Measurements from ENCODE around the gene SEC61A2.

SEC61A2 gene

DNA sequence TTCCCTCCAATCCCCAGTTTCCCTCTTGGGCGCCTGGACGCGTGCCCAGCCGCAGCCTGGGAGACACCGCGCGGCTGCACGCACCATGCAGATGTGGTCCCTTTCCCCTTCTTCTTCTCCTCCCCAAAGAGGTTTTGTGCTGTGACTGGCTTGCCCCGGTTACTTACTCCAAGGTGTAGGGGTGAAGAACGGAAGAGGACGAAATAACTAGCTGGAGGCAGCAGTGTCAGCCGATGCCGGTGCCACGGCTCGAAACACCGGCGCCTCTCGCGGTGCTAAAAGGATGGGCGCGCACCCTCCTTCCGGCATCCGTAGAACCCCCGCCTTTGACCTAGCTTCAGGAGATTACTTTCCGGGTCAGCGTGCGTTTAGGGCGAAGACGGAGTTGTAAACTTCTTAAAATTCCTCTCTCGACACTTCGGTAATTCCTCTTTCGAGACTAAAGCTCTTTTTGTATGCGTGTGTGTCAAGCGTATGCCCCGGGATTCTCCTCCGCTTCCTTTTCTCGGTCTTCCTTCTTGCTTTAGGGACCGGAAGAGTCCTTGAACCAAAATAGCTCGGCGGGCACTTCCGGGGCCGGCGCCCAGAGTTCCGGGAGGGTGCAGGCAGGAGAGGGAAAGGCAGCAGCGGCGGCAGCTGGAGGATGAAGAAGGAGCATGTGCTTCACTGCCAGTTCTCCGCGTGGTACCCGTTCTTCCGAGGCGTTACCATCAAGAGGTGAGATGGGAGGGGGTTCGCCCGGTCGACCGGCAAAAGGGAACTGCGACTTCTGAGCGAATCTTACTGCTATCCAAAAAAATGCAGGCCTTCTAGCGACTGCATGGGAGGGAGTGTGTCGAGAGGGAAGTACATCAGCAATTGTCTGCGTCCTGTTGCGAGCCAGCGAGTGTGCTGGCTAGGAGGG is 66.4 kb downstream of the SEC61A2 start, which contains the start of the genes CDC123 and NUDT5:
TSS of gene CDC123 (plus strand) at position 586 of the 904 bp plus-strand sequence. CDS start at position 644, 58 bp downstream.
TSS of gene NUDT5 (minus strand) at position 289 of the 904 bp plus-strand sequence. CDS start 9,600 bp downstream, outside the sequence.
- peak; percentile 34 to 73 (median 60) for DNase-seq (ENCODE audit: low read depth in 3 of 3, low spot score in 1 of 3)

DNA sequence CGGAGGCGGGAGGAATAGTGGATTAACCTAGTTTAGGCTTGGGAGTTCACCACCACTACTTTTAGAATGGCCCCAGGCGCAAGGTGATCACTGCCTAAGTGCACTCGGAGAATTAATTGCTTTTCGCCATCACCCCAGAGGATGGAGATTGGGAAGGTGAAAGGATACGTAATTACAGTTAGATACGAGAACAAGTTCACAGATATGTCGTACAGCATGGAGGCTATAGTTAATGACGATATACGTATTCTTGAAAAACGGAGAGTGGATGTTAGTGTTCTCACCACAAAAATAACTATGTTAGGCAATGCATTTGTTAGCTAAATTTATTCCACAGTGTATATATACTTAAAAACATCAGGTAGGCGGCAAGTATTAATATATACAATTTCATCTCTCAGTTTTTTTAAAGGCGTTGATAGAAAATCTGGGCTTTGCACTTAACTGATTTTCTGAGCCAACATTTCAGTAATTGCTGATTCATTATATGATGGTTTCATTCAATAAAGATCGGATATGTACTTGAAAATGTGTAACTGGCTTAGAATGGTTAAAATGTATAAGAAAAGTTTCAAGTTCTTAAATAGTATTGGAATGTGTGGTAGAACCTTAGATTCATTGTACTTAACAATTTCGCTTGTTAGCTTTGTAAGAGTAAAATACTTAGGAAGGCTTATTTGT is 67.2 kb downstream of the SEC61A2 start:
- DNase-seq (ENCODE audit: low read depth in 3 of 3, low spot score in 1 of 3), result no peak

DNA sequence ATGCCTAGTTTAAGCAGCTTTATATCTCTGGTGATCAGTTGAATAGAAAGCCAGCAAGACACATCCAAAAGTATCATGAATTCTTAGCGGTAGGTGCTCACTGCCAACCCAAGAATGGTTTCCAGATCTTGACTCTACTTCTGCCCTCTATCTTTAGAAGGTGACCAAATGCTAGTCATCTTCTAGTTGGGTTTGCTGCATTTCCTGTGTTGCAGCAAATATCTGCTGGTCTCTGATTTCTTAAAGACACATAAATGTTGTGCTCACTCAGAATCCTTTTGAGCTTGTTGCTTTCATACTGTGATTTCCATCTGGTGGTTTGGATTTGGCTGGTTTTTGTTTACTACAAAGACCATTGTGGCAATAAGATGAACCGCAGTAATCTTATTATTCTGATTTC is 68.7 kb downstream of the SEC61A2 start:
- no peak for DNase-seq (ENCODE audit: low read depth in 3 of 3, low spot score in 1 of 3)

DNA sequence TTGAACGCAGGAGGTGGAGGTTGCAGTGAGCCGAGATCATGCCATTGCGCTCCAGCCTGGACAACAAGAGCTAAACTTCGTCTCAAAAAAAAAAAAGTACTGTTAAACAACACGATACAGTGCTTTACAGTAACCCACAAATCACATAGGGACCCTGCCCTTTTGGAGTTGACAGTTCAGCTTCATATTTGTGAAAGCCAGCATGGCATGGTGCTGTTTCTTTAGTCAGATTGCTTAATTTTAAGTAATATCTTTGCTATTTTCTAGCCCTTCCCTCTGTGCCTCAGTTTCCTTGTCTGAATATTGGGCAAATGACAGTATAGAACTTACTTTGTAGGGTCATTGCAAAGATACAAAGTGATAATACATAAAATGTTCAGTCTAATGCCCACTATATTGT is 71.4 kb downstream of the SEC61A2 start:
- DNase-seq (ENCODE audit: low read depth in 3 of 3, low spot score in 1 of 3), result no peak

DNA sequence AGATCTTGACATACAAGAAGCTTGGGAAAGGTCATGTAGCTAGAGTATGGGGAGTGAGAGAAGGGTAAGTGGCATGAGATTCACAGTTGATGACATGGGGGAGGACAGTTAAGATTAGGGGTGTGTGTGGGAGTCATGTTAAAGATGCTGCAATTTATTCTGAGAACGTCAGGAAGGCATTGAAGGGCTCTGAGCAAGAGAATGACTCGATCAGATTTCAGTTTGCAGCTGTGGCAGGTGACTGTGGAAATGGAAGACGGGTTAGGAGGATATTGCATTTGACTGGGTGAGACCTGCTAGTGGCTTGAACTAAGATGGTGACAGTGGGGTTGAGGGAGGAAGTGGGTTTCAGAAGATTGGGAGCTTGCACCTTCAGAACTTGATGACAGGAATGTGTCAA is 72.1 kb downstream of the SEC61A2 start:
- DNase-seq (ENCODE audit: low read depth in 3 of 3, low spot score in 1 of 3), result no peak

DNA sequence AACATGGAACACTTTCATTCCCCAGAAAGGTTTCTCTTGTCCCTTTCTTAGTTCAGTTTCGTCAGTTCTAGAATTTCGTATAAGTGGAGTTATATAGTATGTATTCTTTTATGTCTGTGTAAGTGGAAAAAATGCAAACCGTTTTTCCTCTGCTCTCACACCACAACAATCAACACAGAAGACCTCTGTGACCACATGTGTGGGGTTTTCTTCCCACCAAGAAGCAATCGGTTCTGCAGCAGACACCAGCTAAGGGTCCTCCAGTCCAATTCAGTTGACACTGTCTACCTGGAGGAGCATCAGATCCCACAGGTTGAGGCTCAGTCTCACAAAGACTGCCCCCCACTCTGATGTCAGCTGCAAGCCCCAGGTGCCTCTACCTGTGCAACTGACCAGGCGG is 72.7 kb downstream of the SEC61A2 start:
- DNase-seq (ENCODE audit: low read depth in 3 of 3, low spot score in 1 of 3), result no peak

DNA sequence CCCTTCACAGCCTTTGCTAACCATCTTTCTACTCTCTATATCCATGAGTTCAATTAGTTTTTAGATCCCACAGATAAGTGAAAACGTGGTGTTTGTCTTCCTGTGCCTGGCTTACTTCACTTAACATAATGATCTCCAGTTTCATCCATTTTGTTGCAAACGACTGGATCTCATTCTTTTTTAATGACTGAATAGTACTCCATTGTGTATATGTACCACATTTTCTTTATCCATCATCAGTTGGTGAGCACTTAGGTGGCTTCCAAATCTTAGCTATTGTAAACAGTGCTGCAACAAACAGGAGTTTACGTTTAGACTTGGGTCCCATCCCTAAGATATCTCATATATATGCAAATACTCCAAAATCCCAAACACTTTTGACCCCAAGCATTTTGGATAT is 75.6 kb downstream of the SEC61A2 start:
- DNase-seq (ENCODE audit: low read depth in 3 of 3, low spot score in 1 of 3), result no peak

DNA sequence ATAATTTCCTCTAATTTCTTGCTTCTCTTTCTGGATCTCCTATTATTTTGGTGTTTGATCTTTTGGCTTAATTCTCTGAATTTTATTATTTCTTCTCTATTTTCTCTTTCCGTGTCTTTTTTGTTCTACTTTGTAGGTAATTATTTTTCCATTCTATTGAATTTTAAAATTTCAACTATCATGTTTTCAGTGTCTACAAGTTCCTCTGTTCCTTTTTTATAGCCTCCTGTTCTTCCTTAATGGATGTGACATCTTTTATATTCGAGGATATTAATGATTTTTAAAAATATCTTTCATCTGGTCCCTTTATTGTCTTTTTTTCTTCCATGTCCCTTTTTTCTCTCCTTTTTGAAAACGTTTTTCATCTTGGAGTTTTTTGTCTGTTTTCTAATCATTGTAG is 77.6 kb downstream of the SEC61A2 start:
- DNase-seq (ENCODE audit: low read depth in 3 of 3, low spot score in 1 of 3), result no peak

DNA sequence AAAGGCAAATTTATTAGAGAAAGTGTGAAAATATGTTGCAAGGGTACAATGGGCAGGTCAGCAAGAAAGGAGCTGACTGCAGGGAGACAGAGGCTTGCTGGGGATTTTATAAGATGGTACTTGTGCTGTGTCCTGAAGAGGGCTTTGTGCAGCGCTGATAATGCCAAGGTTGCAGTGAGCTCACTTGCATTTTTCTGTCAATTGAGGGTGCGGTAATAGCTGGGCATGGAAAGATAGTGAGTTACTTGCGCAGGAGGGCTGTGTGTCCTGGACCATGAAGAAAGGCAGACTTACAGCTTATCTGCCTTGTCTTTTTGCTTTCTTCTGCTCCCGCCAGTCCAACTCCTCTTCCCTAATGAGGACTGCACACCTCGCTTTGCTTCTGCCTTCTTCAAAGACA is 79.0 kb downstream of the SEC61A2 start:
- no peak for DNase-seq (ENCODE audit: low read depth in 3 of 3, low spot score in 1 of 3)

DNA sequence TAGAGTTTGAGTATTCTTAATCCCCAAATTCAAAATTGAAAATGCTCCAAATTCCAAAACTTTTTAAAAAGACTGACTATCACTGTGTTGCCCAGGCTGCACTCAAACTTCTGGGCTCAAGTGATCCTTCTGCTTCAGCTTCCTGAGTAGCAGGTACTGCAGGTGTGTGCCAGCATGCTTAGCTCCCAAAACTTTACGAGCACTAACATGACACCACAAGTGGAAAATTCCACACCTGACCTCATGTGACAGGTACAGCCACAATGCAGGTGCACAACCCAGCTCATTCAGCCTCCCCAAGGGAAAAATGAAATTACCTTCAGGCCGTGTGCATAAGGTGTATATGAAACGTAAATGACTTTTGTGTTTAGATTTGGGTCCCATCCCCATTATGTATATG is 83.0 kb downstream of the SEC61A2 start:
- DNase-seq (ENCODE audit: low read depth in 3 of 3, low spot score in 1 of 3), result no peak

DNA sequence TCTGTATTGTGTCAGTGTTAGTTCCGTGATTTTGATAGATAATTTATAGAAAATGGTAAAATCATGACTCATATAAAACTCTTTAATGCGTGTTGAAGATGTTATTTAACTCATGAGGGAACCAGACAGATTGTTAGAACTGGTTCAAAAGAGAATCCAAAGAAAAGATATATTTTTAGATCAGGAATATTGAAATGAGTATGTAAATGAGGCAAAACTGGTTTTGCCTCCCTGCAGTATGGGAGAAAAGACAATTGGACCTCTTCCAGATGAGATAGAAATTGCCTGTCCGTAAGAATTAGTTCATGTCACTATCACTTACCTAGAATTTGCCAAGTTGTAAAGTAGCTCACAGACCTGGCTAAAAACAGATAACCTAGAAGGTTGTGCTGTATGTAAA is 84.1 kb downstream of the SEC61A2 start:
- DNase-seq (ENCODE audit: low read depth in 3 of 3, low spot score in 1 of 3), result no peak

DNA sequence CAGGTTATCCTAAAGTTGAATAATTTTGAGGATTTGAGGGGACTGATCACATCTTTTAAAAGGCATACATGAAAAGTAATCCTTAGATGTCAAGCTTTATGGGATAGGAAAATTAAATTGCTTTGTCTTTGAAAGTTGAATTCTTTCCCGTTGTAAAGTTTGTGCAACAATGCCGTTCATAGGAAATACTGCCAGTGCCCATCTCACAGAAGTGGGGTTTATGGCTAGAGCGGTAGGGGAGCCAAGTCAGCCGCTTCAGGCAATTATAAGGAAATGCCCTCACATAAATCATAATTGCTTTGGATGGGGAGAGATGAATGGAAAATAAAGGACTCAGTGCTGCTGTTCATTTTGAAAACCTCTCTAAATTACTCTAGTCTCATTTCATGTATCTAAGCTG is 84.6 kb downstream of the SEC61A2 start:
- DNase-seq (ENCODE audit: low read depth in 3 of 3, low spot score in 1 of 3), result no peak

DNA sequence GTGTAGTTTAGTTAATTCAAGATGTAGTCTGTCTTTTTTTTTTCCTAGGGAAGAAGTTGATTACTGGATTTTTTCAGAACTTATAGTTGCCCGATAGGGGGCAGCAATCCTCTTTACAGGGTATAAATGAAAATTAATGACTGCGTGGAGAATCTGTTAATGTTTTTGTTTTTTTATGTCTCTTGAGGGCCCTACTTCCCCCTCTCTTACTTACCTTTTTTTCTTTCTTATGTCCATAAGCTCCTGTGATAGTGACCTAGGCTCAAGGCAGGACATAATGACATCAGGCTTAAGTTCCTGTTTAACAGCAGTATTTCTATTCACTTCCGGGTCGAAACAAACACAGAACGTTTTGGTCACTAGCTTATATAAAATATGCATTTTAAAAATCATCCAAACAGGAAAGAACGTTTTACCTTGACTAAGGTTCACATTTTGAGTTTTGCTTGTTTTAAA is 85.3 kb downstream of the SEC61A2 start:
- DNase-seq (ENCODE audit: low read depth in 3 of 3, low spot score in 1 of 3), result no peak
